NCI-H82 treated with DMSO at 0.1 percent for 48 hours (cell line): ENCODE data around the gene OMP.

Experiments used
- DNase-seq: peaks from one replicate; lab custom pipeline; 2025; ENCODE audit not compliant: unreplicated experiment; lab: John Stamatoyannopoulos, UW

Gene OMP

DNA sequence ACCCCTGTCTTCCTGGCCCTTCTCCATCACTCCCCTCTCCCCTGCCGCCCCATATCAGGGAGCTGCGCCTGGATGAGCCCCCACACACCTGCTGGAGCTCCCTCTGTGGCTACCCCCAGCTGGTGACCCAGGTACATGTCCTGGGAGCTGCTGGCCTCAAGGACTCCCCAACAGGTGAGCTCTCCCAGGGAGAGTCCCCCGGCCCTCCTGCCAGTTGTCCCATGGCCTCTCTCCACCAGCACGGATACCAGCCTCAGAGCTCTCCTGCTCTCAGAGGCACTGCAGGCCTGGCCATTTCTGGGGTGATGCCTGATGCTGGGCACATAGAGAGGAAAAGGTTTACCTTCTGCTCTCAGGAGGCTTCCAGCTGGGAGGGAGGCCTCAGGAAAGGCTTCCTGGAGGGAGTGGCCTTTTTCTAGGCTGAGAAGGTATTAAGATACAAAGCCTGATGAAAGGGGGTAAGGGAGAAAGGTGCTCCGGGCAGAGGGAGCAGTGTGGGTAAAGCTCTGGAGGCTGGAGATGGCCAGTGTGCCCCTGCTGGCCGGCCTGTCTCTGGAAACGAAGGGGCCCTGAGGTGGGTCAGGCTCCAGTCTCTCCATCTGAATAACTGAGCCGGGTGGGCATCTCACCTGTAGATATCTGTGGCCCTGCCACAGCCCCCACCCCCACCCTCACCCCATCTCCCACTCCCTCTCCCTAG is 19.4 kb downstream of the OMP start:
- DNase-seq, result no peak

DNA sequence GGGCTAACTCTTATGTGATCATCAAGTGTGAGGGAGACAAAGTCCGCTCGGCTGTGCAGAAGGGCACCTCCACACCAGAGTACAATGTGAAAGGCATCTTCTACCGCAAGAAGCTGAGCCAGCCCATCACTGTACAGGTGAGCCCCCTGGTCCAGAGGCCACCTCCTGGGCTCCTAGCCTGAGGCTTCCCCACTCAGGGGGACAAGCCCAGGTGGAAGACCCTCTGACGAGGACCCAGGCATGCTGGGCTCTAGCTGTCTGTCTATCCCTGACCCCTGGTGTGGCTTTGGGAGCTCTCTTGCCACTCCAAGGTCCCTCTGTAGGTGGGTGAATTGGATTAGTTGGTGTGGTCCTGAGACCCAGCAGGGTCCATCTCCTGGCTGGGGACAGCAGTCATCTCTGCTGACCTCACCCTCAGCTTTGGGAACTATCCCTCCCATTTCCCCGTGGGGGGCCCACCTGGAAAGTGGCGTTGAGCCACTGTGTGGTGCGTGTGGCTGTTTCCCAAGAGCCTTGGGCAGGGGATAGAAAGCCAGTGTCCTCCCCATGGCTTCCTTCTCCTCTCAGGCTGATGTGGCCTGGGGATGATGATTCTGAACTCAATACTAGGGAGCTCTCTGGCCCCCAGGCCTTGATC is 20.1 kb downstream of the OMP start:
- no peak for DNase-seq

DNA sequence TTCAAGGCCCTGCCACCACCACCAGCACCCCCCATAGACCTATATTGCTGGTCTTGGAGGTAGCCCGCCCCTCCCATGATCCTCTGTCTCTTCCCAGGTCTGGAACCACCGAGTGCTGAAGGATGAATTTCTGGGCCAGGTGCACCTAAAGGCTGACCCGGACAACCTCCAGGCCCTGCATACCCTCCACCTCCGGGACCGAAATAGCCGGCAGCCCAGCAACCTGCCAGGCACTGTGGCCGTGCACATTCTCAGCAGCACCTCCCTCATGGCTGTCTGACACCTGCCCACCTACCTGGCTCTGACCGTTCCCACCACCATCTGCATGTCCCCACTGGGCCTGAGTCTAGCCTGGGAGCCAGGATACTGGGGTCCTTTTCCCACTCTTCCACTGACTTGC is 21.0 kb downstream of the OMP start:
- no peak for DNase-seq

DNA sequence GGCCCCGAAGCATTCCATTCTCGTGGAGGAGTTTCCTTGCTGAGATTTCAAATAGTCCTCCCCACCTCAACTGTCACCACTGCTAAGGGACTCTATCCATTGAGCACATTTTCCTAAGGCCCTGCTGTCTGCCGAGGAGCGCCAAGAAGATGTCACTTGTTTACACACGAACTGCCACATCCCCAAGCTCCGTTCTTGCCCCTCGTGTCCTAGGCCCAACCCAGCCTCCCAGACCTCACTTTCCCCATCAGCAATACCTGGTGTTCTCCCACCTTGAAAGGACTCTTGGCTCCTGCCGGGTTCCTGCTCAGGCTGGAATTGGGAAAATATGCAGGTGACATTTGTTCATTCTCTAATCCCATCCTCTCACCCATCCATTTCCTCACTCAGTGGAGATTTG is 21.4 kb downstream of the OMP start:
- DNase-seq, result no peak

DNA sequence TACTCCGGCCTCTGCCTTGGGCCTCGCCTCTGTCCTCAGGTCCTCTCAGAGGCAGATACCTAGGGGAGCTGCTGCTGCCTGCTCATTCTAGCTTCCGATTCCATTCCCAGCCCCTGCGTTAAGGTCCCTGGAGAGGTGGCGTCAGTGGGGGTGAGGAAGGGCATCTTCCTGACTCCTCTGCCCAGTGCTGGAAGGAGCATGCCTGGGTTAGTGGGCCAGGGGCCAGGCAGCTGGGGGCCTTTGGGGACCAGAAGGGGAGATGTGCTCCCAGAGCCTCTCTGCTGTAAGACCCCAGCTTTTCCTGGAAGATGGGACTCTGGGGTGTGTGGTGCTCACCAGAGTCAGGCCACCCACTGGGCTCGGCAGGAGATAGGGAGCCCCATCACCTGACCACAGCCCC is 21.8 kb downstream of the OMP start:
- no peak for DNase-seq

DNA sequence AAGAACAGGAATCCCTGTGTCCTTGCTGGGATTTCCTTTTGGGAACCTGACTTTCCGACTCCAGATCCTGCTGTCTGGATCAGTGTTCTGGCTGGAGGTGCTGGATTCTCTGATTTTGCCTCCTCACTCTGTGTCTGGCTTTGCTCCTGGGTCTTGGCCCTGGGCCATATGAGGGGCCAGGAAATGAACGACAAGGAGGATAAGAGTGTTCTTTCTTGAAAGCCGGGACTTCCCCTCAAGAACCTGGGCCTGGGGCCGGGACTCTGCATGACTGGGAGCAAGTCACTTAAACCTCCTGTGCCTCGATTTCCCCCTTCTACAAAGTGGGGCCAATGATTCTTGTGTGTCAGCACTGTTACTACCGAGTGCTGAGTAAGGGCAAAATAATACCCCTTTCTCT is 22.6 kb downstream of the OMP start:
- DNase-seq, result no peak

DNA sequence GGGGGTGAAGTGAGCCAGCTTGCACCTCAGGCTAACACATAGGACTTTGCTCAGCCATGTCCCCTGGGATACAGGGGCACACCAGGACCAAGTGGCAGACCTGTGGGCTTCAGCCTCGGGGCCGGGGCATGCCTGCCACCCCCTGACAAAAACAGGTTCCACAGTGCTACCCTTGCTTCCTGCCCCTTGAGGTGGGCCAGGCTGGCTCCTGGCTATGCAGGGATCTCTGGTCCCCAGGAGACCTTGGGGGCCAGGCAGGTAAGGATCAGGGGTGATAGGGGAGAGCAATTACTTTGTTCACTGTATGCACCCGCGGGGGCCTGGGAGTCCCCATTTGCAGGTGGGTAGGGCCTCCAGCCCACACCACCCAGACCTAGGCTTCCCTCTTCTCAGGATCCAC is 23.1 kb downstream of the OMP start:
- no peak for DNase-seq

DNA sequence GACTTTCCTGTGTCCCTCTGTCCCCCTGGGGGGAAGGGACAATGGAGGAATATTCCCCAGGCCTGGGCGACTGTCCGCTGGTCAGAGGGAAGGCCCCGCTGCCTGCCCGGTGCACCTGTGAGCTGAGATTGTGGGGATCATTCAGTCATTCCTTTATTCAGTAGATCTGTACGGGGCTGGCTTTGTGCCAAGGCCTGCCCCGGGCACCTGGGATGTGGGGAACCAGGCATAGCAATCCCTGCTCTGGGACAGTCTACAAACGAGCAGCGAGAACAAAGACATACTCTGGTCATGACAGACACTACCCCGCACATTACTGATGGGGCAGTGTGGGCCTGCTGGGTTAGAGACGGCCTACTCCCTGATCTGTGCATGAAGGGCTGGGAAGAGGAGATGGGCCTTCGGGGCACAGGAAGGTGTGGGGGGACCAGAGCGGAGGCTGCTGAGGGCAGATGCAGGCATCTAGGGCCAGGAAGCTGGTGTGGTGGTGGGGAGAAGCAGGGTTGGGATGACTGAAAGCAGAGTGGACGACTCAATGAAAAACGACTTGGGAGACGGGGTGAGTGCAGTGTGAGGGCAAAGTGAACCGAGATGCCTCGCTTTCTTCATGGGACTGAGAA is 23.6 kb downstream of the OMP start:
- DNase-seq, result no peak

DNA sequence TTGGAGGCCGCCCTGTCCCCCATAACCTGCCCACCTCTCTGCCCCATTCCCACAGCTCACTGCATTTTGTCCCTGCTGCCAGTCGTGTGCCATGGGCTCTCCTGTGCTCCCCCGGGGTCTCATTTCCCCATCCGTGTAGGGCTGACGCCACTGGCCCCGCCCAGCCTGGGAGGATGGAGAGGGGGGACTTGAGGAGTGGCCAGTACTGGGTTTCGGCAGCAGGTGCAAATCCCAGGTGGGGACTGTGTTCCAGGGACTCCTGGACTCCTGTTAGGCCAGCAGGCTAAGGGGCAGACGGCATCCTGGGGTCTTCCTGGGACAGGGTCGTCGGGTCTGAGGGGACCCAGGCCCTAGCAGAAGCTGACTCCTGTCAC is 24.2 kb downstream of the OMP start:
- DNase-seq, result no peak

DNA sequence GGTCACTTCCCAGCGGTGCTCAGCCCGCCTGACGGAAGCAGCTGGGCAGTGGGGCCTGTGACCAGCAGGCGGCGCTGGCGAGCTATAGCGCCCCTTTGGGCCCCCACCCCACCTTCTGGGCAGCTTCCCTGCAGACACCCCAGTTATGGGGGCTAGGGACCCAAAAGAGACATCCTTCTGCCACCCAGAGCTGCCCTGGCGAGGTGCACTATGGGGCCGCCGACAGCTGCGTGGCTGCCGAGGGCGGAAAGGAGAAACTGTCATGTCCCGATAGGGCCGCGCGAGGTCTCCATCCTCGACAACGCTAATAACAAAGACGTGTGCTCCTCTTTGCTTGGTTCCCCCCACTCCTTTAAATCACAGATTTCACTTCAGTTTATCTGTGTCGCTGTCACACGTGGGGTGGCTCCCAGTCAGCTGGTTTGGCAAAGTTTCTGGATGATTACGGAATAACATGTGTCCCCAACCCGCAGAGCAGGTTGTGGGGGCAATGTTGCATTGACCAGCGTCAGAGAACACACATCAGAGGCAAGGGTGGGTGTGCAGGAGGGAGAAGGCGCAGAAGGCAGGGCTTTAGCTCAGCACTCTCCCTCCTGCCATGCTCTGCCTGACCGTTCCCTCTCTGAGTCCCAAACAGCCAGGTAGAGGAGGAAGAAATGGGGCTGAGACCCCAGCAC is 24.7 kb downstream of the OMP start:
- DNase-seq, result no peak

DNA sequence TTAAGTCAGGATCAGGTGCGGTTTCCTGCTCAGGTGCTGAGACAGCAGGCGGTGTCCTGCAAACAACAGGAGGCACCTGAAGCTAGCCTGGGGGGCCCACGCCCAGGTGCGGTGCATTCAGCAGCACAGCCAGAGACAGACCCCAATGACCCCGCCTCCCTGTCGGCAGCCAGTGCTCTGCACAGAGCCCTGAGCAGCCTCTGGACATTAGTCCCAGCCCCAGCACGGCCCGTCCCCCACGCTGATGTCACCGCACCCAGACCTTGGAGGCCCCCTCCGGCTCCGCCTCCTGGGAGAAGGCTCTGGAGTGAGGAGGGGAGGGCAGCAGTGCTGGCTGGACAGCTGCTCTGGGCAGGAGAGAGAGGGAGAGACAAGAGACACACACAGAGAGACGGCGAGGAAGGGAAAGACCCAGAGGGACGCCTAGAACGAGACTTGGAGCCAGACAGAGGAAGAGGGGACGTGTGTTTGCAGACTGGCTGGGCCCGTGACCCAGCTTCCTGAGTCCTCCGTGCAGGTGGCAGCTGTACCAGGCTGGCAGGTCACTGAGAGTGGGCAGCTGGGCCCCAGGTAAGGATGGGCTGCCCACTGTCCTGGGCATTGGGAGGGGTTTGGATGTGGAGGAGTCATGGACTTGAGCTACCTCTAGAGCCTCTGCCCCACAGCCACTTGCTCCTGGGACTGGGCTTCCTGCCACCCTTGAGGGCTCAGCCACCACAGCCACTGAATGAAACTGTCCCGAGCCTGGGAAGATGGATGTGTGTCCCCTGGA is 25.5 kb downstream of the OMP start, which contains the start of gene MYO7A:
MYO7A (plus strand) TSS at position 327 of the 772 bp plus-strand sequence. CDS start 2,389 bp downstream, outside the sequence.
- peak; percentile 19 for DNase-seq

DNA sequence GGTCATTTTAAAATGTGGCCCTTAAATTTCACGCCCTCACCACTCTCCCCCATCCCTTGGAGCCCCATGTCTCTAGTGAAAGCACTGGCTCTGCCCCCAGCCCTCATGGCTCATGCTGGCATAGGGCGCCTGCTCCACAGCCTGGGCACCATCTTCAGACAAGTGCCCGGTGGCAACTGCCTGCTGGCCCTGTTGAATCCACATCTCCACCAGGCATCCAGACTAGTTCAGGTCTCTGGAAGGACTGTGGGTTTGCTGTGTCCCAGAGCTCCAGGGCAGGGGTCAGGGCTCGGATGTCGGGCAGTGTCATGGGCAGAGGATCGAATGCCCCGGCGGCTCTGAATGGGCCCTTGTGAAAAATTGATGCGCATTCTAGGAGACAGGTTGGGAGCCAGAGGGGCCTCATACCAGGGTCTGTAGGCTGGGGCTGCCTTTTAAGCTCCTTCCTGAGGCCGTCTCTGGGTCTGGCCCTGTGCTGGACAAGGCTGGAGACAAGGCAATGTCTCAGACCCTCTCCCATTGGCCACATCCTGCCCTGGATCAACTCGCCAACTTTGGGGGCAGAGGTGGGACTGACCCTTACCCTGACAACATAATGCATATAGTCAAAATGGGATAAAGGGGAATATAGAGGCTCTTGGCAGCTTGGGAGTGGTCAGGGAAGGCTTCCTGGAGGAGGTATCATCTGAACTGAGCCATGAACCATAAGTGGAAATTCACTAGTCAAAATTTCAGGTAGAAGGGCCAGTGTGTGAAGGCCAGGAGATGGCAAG is 26.6 kb downstream of the OMP start:
- no peak for DNase-seq

DNA sequence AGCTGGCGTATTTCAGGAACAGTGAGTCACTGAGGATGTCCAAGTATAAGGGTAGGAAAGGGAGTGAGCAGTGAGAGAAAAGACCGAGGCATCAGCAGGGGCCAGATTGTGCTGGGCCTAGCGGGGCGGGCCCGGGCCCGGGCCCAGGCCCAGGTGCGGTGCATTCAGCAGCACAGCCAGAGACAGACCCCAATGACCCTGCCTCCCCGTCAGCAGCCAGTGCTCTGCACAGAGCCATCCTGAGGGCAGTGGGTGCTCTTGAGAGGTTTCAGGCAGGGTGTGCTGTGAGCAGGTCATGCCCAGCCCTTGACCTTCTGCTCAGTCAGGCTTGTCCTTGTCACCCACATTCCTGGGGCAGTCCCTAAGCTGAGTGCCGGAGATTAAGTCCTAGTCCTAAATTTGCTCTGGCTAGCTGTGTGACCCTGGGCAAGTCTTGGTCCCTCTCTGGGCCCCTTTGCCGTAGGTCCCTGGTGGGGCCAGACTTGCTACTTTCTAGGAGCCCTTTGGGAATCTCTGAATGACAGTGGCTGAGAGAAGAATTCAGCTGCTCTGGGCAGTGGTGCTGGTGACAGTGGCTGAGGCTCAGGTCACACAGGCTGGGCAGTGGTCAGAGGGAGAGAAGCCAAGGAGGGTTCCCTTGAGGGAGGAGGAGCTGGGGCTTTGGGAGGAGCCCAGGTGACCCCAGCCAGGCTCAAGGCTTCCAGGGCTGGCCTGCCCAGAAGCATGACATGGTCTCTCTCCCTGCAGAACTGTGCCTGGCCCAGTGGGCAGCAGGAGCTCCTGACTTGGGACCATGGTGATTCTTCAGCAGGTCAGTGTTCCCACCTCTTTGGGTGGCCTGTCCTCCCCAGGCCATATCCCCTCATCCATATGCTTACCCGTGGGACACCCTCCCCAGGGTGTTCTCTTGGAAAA is 27.5 kb downstream of the OMP start:
- no peak for DNase-seq

DNA sequence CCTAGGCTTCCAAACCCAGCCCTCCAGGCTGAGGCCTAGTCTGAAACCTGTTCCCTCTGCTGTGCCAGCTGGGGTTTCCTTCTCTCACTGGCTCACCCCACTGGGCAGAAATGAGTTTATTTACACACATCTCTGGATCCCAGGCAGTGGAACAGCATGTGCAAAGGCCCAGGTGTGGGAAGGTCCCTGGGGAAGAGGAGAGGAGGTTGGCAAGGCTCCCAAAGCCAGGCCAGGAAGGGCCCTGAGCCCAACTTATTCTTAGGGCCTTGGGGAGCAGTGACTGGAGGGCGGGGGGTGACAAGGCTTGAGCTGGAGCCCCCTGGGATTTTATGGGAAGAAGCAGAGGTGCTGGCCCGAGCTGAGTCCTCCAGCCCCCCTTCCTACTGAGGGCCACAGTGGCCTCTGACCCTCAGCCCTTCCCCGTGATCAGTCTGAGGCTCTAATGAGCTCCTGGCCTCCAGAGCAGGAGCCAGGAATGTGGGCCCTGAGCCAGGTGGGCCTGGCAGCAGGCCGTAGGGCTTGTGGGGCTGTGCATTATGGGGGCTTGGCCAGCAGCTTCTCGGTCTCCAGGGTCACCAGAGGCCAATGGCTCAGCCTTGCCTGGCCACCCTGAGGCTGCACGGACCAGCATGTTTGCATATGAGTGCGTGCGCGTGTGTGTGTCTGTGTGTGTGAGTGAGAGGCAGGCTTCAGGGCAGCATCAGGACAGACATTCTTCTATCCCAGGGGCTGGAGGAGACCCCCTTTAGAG is 28.3 kb downstream of the OMP start:
- DNase-seq, result no peak

DNA sequence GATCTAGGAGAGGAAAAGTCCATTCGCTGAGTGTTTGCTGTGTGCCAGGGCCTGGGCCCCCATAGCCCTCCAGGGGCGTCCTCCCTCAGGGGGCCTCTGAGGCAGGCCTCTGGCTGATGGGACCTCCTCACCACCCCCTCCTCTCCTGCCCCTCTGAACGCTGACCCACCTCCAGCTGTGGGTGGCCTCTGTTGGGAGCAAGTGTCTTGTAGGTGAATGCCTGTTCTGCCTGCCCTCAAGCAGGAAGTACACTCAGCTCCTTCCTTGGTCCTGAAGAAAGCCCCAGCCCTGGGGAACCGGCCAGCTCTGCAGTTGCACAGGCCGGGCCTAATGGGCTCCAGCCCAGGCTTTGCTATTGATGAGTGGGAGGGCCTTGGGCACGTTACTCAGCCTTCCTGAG is 28.9 kb downstream of the OMP start:
- DNase-seq, result no peak

DNA sequence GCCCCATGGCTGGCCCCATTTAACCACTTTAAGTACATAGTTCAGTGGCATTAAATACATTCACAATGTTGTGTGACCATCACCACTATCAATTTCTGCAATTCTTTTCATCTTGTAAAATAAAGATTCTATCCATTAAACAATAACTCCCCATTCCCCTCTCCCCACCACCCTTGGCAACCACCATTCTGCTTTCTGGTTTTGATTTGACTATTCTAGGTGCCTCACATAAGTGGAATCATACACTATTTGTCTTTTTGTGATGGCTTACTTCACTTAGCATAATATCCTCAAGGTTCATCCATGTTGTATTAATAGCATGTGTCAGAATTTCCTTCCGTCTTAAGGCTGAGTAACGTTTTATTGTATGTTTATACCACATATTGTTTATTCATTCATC is 32.4 kb downstream of the OMP start:
- DNase-seq, result no peak

DNA sequence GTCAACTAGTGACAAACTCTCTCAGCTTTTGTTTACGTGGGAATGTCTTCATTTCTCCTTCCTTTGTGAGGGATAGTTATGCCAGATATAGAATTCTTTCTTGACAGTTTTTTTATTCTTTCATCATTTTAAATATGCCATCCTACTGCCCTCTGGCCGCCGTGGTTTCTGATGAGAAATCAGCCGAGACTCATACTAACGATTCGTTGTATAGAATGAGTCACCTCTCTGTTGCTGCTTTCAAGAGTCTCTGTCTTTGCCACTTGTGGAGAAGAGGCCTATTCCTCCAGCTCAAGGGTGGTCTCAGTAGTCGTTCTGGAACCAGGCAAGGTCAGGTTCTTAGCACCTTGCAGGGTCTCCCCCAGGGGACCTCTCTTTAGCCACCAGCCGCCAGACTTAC is 33.4 kb downstream of the OMP start:
- no peak for DNase-seq

DNA sequence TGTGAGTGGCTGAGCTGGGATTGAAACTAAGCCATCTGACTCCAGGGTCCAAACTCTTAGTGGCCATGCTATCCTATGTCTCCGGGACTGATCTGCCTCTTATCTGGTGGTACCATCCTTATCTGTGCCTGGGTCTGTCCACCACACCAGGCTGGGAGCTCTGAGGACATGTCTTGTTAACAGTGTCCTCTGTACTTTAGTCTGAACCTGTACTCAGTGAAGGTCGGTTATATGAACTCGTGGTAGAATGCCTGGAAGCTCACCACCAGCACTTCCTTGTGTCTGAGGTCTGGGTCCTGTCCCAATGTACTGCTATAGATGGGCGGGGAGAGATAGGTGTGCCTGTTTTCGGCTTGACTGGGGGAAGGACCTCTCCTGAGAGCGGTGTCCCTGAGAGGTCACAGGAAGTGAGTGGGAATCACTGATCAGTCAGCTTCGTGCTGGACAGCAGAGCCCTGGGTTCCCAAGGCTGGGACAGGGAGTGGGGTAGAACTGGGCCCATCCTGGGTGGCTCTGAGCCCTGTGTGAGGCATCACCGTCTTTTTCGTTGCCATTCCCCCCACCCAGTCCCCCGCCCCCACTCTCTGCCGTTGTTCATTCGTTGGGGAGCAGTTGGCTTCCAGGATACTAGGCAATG is 34.3 kb downstream of the OMP start:
- no peak for DNase-seq
